Measurements from ENCODE around the gene SSTR4. TPM values are rescaled to one million over a fixed set of nuclear protein-coding genes. Genes with fewer than 3 reads are reported as not detected.

SSTR4 gene
- total and polyA plus RNA-seq, 9 of the 15 experiments (the other 6 are each of a cell fraction or from before 2014, with no cell fraction given) = not detected

DNA sequence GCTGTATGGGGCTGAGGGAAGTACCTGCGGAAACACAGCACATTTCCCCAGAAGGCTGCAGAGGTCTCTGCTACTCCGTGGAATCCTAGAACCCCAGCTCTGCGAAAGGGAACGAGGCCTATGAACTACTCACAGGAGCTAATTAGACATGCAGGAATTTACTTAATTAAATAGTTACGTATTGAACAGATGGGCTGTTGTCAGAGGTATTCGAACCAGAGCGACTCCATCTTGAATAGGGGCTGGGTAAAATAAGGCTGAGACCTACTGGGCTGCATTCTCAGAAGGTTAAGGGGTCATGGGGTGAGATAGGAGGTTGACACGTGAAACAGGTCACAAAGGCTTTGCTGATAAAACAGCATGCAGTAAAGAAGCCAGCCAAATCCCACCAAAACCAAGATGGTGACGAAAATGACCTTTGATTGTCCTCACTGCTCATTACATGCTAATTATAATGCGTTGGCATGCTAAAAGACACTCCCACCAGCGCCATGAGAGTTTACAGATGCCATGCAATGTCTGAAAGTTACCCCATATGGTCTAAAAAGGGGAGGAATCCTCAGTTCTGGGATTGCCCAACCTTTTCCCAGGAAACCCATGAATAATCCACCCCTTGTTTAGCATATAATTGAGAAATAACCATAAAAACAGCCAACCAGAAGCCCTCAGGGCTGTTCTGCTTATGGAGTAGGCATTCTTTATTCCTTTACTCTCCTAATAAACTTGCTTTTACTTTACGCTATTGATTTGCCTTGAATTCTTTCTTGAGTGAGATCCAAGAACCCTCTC is 14.7 kb upstream of the SSTR4 start (continued):
- TF ChIP-seq ELF2 (CRISPR knock-in tag; IDR thresholded peaks at IDR 0.05) (no peak), ZNF75A (CRISPR knock-in tag; IDR thresholded peaks at IDR 0.05) (no peak), ZNF12 (CRISPR knock-in tag; IDR thresholded peaks at IDR 0.05) (no peak), CREB3 (tag; conservative IDR thresholded peaks at IDR 0.05; ENCODE audit: low read depth) (peak; percentile 81), PTTG1 (tag; IDR thresholded peaks at IDR 0.05; ENCODE audit: low read depth) (peak; percentile 68; the same call in 1 of the 2 replicates), KLF1 (tag; IDR thresholded peaks at IDR 0.05) (no peak)

DNA sequence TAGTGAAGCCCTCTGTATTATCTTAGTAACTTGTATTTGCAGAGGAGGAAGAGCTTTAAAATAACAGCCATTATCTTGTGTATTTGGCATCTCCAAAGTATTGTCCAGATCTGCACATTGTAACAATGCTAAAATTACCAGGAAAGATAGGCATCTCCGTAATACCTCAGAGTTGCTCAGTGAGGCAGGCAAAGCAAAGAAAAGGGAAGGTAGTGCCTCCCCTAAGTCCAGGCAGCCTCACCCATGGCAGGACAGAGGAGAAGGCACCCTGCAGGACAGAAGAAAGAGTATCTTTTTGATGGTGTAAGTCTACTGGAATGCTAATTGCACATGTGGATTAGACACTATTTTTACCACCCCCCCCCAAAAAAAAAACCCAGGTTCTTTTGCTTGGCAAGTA is 13.6 kb upstream of the SSTR4 start:
- H3K27me3 ChIP-seq (ENCODE audit: control insufficient read depth in 2 of 2, insufficient read depth in 2 of 2, low read length in 2 of 2) = no peaks in the 10 kb centered on the region; a peak in 1 of 5 replicates
- no peak for DNase-seq (ENCODE audit: extremely low read depth in 1 of 4, low spot score in 3 of 4)
- in situ Hi-C loops (cut with MboI) = no loop called here
- intact Hi-C loops (cut with micrococcal nuclease) = no loop called here
- no peaks in the 10 kb centered on the region for H3K36me3 ChIP-seq (ENCODE audit: control insufficient read depth, insufficient read depth, low read length)
- no peak overlapping the region for H3K27ac ChIP-seq (ENCODE audit: extremely low read depth, low read depth, low read length)
- no peak overlapping the region for H3K4me2 ChIP-seq (ENCODE audit: insufficient read depth, low read length)
- H3K79me2 ChIP-seq (ENCODE audit: control insufficient read depth, insufficient read depth, low read length) = no peaks in the 10 kb centered on the region
- H3K4me1 ChIP-seq (replicated peaks in 1 of 2; ENCODE audit: control insufficient read depth in 2 of 2, insufficient read depth in 2 of 2, low read length in 2 of 2) = no peaks in the 10 kb centered on the region; a peak in 1 of 5 replicates
- no peak overlapping the region for H3K4me3 ChIP-seq
- BruUV-seq (replicated peaks) = no TSS peak
- no peaks in the 10 kb centered on the region for H4K20me1 ChIP-seq (replicated peaks; ENCODE audit: control insufficient read depth, insufficient read depth, low read length)
- no peaks in the 10 kb centered on the region for H3K9me3 ChIP-seq (replicated peaks; ENCODE audit: control insufficient read depth, insufficient read depth, low read depth, low read length)
- H3K9me1 ChIP-seq (ENCODE audit: control insufficient read depth, insufficient read depth, low read length) = no peaks in the 10 kb centered on the region
- no peak for FAIRE-seq
- POLR2A ChIA-PET = interaction anchor here (0.9 kb wide), 1 partner anchor 30 kb away, joined by 4 read pairs; no protein-coding TSS in a partner anchor
- no peak for ATAC-seq
- CTCF ChIA-PET (ENCODE audit: low intra/inter-chr PET ratio) = no interaction called here
- no peak overlapping the region for H3K9ac ChIP-seq (ENCODE audit: insufficient read depth in 1 of 2, low read depth in 2 of 2, low read length in 2 of 2)
- H2AFZ ChIP-seq (ENCODE audit: low read depth, low read length) = no peak overlapping the region
- WGBS (ENCODE audit: insufficient coverage, low coverage, missing lambda C conversion rate) = 30% methylated on average over 1 of the region's 1 CpG
- peak in 1 of 2 experiments; percentile 27; a peak in 2 of 4 replicates for TF ChIP-seq RAD21 (CRISPR knock-in tag; conservative IDR thresholded peaks at IDR 0.05 in 1 of 2, IDR thresholded peaks at IDR 0.05 in 1 of 2)
- no peak for TF ChIP-seq ELF4 (CRISPR knock-in tag; IDR thresholded peaks at IDR 0.05)
- 0 out of 2 replicates have a peak, but pooled peaks have one; percentile 10 for TF ChIP-seq REST (IDR thresholded peaks at IDR 0.05; ENCODE audit: borderline replicate concordance)
- no peak for TF ChIP-seq REST (CRISPR knock-in tag; IDR thresholded peaks at IDR 0.05; ENCODE audit: low read depth)
